ACC112 (cell line): Measurements from ENCODE around the gene MAPK12.

ENCODE experiments used
- H2AFZ ChIP-seq: fragments of 200-600 bp; sonication (generic); one replicate; pipeline ENCODE4 v1.6.0; 2017; ENCODE audit warnings: antibody characterized with exemption, low read length; ENCODE audit not compliant: unreplicated experiment
- H3K27ac ChIP-seq: fragments of 200-600 bp; sonication (generic); 2 replicates; pipeline ENCODE4 v1.5.1; 2014; ENCODE audit warnings: low read depth, mild to moderate bottlenecking, antibody characterized with exemption, low read length, moderate library complexity
- H3K27me3 ChIP-seq: fragments of 200-600 bp; sonication (generic); 2 replicates; pipeline ENCODE4 v1.6.1; 2014; ENCODE audit warnings: mild to moderate bottlenecking, antibody characterized with exemption, low read length, moderate library complexity, mixed read lengths; ENCODE audit not compliant: insufficient read depth
- H3K36me3 ChIP-seq: fragments of 200-600 bp; sonication (generic); 2 replicates; pipeline ENCODE4 v1.6.1; 2016; ENCODE audit warnings: mild to moderate bottlenecking, antibody characterized with exemption, low read length, moderate library complexity, mixed read lengths; ENCODE audit not compliant: insufficient read depth
- H3K4me1 ChIP-seq: fragments of 200-600 bp; sonication (generic); one replicate; pipeline ENCODE4 v1.6.1; 2016; ENCODE audit warnings: low read length, mixed read lengths; ENCODE audit not compliant: insufficient read depth, unreplicated experiment, control insufficient read depth
- H3K4me3 ChIP-seq: fragments of 200-600 bp; sonication (generic); 2 replicates; pipeline ENCODE4 v1.5.1; 2014; ENCODE audit warnings: mild to moderate bottlenecking, low read depth, low read length
- H3K79me2 ChIP-seq: fragments of 200-600 bp; sonication (generic); one replicate; pipeline ENCODE4 v1.6.0; 2016; ENCODE audit warnings: low read length; ENCODE audit not compliant: control insufficient read depth, unreplicated experiment, insufficient read depth

MAPK12 gene

GRCh38 chr22:50217543-50218152 is 43.8 kb downstream of the MAPK12 start:
- H3K4me3 ChIP-seq, result no peak overlapping the region
- no peaks in the 10 kb centered on the region for H3K79me2 ChIP-seq
- H3K4me1 ChIP-seq, result no peaks in the 10 kb centered on the region
- no peak overlapping the region for H2AFZ ChIP-seq
- H3K36me3 ChIP-seq, result peaks cover 6% of the 10 kb centered on the region; the same call in 1 of the 2 replicates
- H3K27ac ChIP-seq, result no peak overlapping the region
- H3K27me3 ChIP-seq, result no peaks in the 10 kb centered on the region

GRCh38 chr22:50216684-50217520 is 44.6 kb downstream of the MAPK12 start:
- Histone ChIP-seq H3K36me3 (peaks cover 6% of the 10 kb centered on the region; the same call in 1 of the 2 replicates), H3K79me2 (no peaks in the 10 kb centered on the region), H2AFZ (no peak overlapping the region), H3K27ac (no peak overlapping the region), H3K27me3 (no peaks in the 10 kb centered on the region), H3K4me1 (no peaks in the 10 kb centered on the region), H3K4me3 (no peak overlapping the region)

- no peaks in the 10 kb centered on the region for H3K79me2 ChIP-seq
- no peak overlapping the region for H3K4me3 ChIP-seq
- H3K4me1 ChIP-seq, result no peaks in the 10 kb centered on the region
- H3K27me3 ChIP-seq, result no peaks in the 10 kb centered on the region
- no peak overlapping the region for H2AFZ ChIP-seq
- H3K27ac ChIP-seq, result no peak overlapping the region
- H3K36me3 ChIP-seq, result peaks cover 6% of the 10 kb centered on the region; the same call in 1 of the 2 replicates
These were observed 45.3 kb downstream of the MAPK12 start for GRCh38 chr22:50216055-50216683.

- Histone ChIP-seq H2AFZ (no peak overlapping the region), H3K27ac (no peak overlapping the region), H3K4me3 (no peak overlapping the region), H3K27me3 (no peaks in the 10 kb centered on the region), H3K4me1 (no peaks in the 10 kb centered on the region), H3K36me3 (no peaks in the 10 kb centered on the region), H3K79me2 (no peaks in the 10 kb centered on the region)
These were observed 46.0 kb downstream of the MAPK12 start for GRCh38 chr22:50215297-50216054.

GRCh38 chr22:50213263-50213662 is 48.2 kb downstream of the MAPK12 start:
- no peaks in the 10 kb centered on the region for H3K36me3 ChIP-seq
- H3K27ac ChIP-seq, result no peak overlapping the region

GRCh38 chr22:50211147-50211546 is 50.3 kb downstream of the MAPK12 start:
- Histone ChIP-seq H3K4me1 (no peaks in the 10 kb centered on the region), H3K4me3 (no peak overlapping the region), H3K79me2 (no peaks in the 10 kb centered on the region), H3K27me3 (no peaks in the 10 kb centered on the region), H3K27ac (no peak overlapping the region), H2AFZ (no peak overlapping the region), H3K36me3 (no peaks in the 10 kb centered on the region)

More at GRCh38 chr22:50213263-50213662, 48.2 kb downstream of the MAPK12 start:
- H2AFZ ChIP-seq, result no peak overlapping the region
- H3K79me2 ChIP-seq, result no peaks in the 10 kb centered on the region
- no peaks in the 10 kb centered on the region for H3K4me1 ChIP-seq
- H3K4me3 ChIP-seq, result no peak overlapping the region
- no peaks in the 10 kb centered on the region for H3K27me3 ChIP-seq

- Histone ChIP-seq H3K4me1 (no peaks in the 10 kb centered on the region), H3K36me3 (no peaks in the 10 kb centered on the region), H3K4me3 (no peak overlapping the region), H3K79me2 (no peaks in the 10 kb centered on the region), H3K27ac (no peak overlapping the region), H2AFZ (no peak overlapping the region), H3K27me3 (no peaks in the 10 kb centered on the region)
These were observed 50.9 kb downstream of the MAPK12 start for GRCh38 chr22:50210378-50211139.

- no peaks in the 10 kb centered on the region for H3K27me3 ChIP-seq
- no peaks in the 10 kb centered on the region for H3K4me1 ChIP-seq
- no peak overlapping the region for H2AFZ ChIP-seq
- no peak overlapping the region for H3K27ac ChIP-seq
- H3K36me3 ChIP-seq, result no peaks in the 10 kb centered on the region
- no peak overlapping the region for H3K4me3 ChIP-seq
- no peaks in the 10 kb centered on the region for H3K79me2 ChIP-seq
These were observed 51.6 kb downstream of the MAPK12 start for GRCh38 chr22:50209893-50210292.

- Histone ChIP-seq H3K36me3 (no peaks in the 10 kb centered on the region), H3K27me3 (no peaks in the 10 kb centered on the region), H2AFZ (no peak overlapping the region), H3K4me1 (no peaks in the 10 kb centered on the region), H3K27ac (no peak overlapping the region), H3K79me2 (no peaks in the 10 kb centered on the region), H3K4me3 (no peak overlapping the region)
These were observed 52.3 kb downstream of the MAPK12 start for GRCh38 chr22:50208939-50209892.
